ENCODE measurements around the gene C4orf50. TPM values are rescaled to one million over a fixed set of nuclear protein-coding genes. Genes with fewer than 3 reads are reported as not detected.

C4orf50 gene
- total RNA-seq, 4 donors from 2014 or later, result 0.14 to 4.9 (median 0.32) TPM; not detected in 1

DNA sequence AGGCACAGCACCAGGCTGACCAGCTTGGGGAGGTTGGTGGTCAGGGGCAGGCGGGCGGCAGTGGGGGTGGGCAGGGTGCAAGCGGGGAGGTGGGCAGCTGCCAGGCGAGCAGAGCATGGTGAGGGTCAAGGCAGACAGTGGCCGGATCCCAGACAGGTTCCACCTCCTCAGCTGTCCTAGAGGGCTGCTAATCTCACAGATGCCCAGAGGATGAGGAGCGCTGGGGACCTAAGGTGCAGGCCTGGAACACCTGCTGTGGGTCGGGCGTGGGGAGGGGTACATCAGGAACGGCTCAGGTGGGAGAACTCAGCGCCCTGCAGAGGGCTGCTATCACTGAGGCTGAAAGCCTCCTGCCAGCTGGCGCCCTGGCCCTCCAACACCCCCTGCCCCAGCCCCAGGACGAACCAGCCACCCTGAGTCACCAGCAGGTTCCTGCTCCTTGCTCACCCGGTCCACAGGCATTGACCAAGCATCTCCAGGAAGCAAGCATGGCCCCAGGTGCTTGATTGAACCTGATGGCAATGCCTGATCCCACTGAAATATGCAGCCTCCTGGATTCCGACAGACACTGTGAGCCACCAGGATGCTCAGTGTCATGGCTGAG is 28.4 kb upstream of the C4orf50 start:
- no peak for DNase-seq
- no peak overlapping the region for H3K27ac ChIP-seq
- intact Hi-C loops (cut with DNase I; ENCODE audit: low total_unique reads), result no loop called here
- in situ Hi-C loops (cut with MboI; ENCODE audit: low pct_ligation_motif_present in 1 of 4, low pct_unique_long_range_greater_than_20kb in 1 of 4, low sequenced_read_pairs in 3 of 4), result no loop called here
- no peaks in the 10 kb centered on the region for H3K27me3 ChIP-seq
- no peaks in the 10 kb centered on the region for H3K4me1 ChIP-seq
- no peaks in the 10 kb centered on the region for H3K9me3 ChIP-seq
- no peak overlapping the region for H3K4me3 ChIP-seq
- H3K36me3 ChIP-seq, result no peaks in the 10 kb centered on the region
- TF ChIP-seq POLR2AphosphoS5 (IDR thresholded peaks at IDR 0.05), result no peak
- no peak for TF ChIP-seq EP300 (IDR thresholded peaks at IDR 0.05; ENCODE audit: low read depth)
- TF ChIP-seq POLR2A (IDR thresholded peaks at IDR 0.05), result no peak
- TF ChIP-seq, protein P1, sequence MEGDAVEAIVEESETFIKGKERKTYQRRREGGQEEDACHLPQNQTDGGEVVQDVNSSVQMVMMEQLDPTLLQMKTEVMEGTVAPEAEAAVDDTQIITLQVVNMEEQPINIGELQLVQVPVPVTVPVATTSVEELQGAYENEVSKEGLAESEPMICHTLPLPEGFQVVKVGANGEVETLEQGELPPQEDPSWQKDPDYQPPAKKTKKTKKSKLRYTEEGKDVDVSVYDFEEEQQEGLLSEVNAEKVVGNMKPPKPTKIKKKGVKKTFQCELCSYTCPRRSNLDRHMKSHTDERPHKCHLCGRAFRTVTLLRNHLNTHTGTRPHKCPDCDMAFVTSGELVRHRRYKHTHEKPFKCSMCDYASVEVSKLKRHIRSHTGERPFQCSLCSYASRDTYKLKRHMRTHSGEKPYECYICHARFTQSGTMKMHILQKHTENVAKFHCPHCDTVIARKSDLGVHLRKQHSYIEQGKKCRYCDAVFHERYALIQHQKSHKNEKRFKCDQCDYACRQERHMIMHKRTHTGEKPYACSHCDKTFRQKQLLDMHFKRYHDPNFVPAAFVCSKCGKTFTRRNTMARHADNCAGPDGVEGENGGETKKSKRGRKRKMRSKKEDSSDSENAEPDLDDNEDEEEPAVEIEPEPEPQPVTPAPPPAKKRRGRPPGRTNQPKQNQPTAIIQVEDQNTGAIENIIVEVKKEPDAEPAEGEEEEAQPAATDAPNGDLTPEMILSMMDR (IDR thresholded peaks at IDR 0.05), result no peak
- 74 to 85% methylated on average over 7 to 14 of the region's 14 CpGs for WGBS, 2 donors (ENCODE audit: low coverage in 1 of 2)

DNA sequence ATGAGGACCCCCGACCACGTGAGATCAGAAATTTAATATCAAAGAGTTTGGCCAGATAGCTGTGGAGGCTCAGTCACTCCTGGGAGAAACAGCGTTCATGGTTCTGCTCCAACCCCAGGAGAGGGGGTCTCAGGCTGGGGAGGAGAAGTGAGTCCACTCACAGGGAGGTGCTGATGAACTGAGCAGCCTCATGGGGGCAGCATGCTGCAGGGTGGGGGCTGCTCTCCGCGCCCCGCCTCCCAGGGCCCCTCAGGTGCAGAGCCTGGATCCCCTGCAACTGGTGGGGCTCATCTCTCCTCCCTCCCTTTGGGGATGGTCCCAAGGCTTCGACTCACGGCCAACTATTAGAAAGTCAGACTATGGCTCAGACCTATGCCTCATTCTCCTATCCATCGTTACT is 26.6 kb upstream of the C4orf50 start:
- WGBS, 2 donors (ENCODE audit: low coverage in 1 of 2), result 34 to 53% methylated on average over 6 to 9 of the region's 9 CpGs
- no peaks in the 10 kb centered on the region for H3K9me3 ChIP-seq
- H3K27me3 ChIP-seq, result no peaks in the 10 kb centered on the region
- no peak overlapping the region for H3K4me3 ChIP-seq
- no peaks in the 10 kb centered on the region for H3K36me3 ChIP-seq
- intact Hi-C loops (cut with DNase I; ENCODE audit: low total_unique reads) (no loop called here), in situ Hi-C loops (cut with MboI; ENCODE audit: low pct_ligation_motif_present in 1 of 4, low pct_unique_long_range_greater_than_20kb in 1 of 4, low sequenced_read_pairs in 3 of 4) (no loop called here)
- DNase-seq, result no peak
- no peaks in the 10 kb centered on the region for H3K4me1 ChIP-seq
- H3K27ac ChIP-seq, result no peak overlapping the region
- TF ChIP-seq POLR2A (IDR thresholded peaks at IDR 0.05) (no peak), POLR2AphosphoS5 (IDR thresholded peaks at IDR 0.05) (no peak), EP300 (IDR thresholded peaks at IDR 0.05; ENCODE audit: low read depth) (no peak)
- TF ChIP-seq, protein P1 (IDR thresholded peaks at IDR 0.05), result no peak

DNA sequence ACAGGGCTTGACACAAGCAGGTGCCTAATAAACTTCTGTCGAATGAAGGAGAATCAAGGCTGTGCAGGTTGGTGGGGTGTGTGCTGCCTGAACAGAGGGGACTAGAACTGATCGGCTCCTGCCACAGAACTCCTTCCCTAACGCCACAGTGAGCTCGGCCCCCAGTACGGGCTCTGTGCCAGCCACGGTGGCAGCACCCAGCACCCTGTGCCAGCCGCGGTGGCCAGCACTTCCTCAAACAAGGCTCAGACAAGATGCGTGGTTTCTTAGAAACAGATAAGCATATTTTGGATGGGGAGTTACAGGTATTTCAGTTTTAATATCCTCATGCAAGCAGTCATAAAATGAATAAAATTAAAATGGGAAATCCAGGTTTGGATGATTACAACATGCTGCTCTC is 26.0 kb upstream of the C4orf50 start:
- intact Hi-C loops (cut with DNase I; ENCODE audit: low total_unique reads) (no loop called here), in situ Hi-C loops (cut with MboI; ENCODE audit: low pct_ligation_motif_present in 1 of 4, low pct_unique_long_range_greater_than_20kb in 1 of 4, low sequenced_read_pairs in 3 of 4) (no loop called here)
- no peaks in the 10 kb centered on the region for H3K36me3 ChIP-seq
- H3K4me3 ChIP-seq, result no peak overlapping the region
- H3K4me1 ChIP-seq, result no peaks in the 10 kb centered on the region
- no peak for DNase-seq
- no peaks in the 10 kb centered on the region for H3K27me3 ChIP-seq
- no peaks in the 10 kb centered on the region for H3K9me3 ChIP-seq
- TF ChIP-seq, protein P1 (IDR thresholded peaks at IDR 0.05), result no peak
- TF ChIP-seq POLR2AphosphoS5 (IDR thresholded peaks at IDR 0.05) (no peak), EP300 (IDR thresholded peaks at IDR 0.05; ENCODE audit: low read depth) (no peak), POLR2A (IDR thresholded peaks at IDR 0.05) (no peak)
- 44 to 50% methylated on average over 1 to 9 of the region's 9 CpGs for WGBS, 2 donors (ENCODE audit: low coverage in 1 of 2)
- no peak overlapping the region for H3K27ac ChIP-seq

DNA sequence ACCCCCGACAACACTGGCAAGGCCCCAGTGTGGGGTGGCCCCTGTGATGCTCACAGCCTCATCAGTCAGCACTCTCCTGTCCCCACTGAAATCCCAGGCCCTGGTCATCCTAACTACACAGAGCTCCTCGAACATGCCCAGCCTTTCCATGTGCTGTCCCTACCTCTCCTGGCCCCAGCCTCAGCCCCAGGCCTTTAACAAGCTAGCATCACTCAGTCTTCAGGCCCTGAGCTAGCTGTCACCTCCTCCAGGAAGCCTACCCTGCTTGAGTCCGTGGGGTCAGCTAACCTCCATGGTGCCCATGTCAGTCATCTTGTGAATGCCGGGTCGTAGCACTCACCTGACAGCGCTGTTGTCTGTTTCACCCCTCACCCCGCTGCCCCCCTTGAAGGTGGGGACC is 25.6 kb upstream of the C4orf50 start:
- Histone ChIP-seq H3K27ac (no peak overlapping the region), H3K9me3 (no peaks in the 10 kb centered on the region), H3K27me3 (no peaks in the 10 kb centered on the region), H3K4me1 (no peaks in the 10 kb centered on the region), H3K36me3 (no peaks in the 10 kb centered on the region), H3K4me3 (no peak overlapping the region)
- DNase-seq, result no peak
- in situ Hi-C loops (cut with MboI; ENCODE audit: low pct_ligation_motif_present in 1 of 4, low pct_unique_long_range_greater_than_20kb in 1 of 4, low sequenced_read_pairs in 3 of 4) (no loop called here), intact Hi-C loops (cut with DNase I; ENCODE audit: low total_unique reads) (no loop called here)
- WGBS, 2 donors (ENCODE audit: low coverage in 1 of 2), result 76 to 100% methylated on average over 1 to 7 of the region's 7 CpGs
- TF ChIP-seq POLR2A (IDR thresholded peaks at IDR 0.05) (no peak), EP300 (IDR thresholded peaks at IDR 0.05; ENCODE audit: low read depth) (no peak), POLR2AphosphoS5 (IDR thresholded peaks at IDR 0.05) (no peak)
- TF ChIP-seq, protein P1 (IDR thresholded peaks at IDR 0.05), result no peak
